ENCODE measurements around the gene CMTM4. TPM values are rescaled to one million over a fixed set of nuclear protein-coding genes. Genes with fewer than 3 reads are reported as not detected.
"Not testable (repeated sequence)": the region's sequence is repeated elsewhere in the genome, so short reads cannot be mapped to it uniquely, and the experiment has no call there.

Gene CMTM4
- total RNA-seq, 1 donor = 13.3 TPM

- DNase-seq (ENCODE audit: low read depth) = no peak
- TF ChIP-seq CTCF (IDR thresholded peaks at IDR 0.05; ENCODE audit: insufficient read depth, low read length) = no peak
- H3K4me3 ChIP-seq (ENCODE audit: low read depth, low read length) = no peak overlapping the region
Observed at GRCh38 chr16:66629856-66630255, 66.7 kb downstream of the CMTM4 start.

DNA sequence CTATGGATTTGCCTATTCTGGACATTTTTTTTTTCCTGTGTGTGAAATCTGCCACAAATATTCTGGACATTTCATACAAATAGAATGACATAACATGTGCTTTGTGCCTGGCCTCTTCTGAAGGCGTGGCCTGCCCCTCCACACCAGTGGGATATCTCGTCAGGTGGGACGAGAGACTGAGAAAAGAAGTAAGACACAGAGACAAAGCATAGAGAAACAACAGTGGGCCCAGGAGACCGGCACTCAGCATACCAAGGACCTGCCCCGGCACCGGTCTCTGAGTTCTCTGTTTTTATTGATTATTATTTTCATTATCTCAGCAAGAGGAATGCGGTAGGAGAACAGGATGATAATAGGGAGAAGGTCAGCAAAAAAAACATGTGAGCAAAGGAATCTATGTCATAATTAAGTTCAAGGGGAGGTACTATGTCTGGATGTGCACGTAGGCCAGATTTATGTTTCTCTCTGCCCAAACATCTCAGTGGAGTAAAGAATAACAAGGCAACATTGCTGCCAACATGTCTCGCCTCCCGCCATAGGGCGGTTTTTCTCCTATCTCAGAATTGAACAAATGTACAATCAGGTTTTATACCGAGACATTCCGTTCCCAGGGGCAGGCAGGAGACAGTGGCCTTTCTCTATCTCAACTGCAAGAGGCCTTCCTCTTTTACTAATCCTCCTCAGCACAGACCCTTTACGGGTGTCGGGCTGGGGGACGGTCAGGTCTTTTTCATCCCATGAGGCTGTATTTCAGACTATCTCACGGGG lies 68.7 kb downstream of the CMTM4 start:
- not testable (repeated sequence) for DNase-seq (ENCODE audit: low read depth); H3K4me3 ChIP-seq (ENCODE audit: low read depth, low read length)

DNA sequence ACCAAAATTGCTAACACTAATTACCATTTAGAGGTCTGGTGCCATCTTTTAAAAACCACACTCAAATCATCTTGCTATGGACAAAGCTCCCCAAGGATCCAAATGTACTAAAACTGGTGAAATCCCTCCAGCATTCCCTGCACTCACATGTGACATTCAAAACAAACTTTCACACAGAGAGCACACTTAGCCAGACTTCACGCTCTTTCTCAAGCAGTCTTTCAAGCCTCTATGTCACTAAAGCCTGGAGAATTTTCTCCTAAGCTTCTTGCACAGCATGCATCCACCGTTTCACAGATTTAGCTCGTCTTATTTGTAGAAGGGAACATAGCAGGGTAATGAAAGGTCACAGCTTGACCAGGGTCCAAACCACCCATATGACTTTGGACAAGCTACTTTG lies 72.8 kb downstream of the CMTM4 start:
- DNase-seq (ENCODE audit: low read depth) = no peak
- no peak overlapping the region for H3K4me3 ChIP-seq (ENCODE audit: low read depth, low read length)
- TF ChIP-seq CTCF (IDR thresholded peaks at IDR 0.05; ENCODE audit: insufficient read depth, low read length) = no peak

DNA sequence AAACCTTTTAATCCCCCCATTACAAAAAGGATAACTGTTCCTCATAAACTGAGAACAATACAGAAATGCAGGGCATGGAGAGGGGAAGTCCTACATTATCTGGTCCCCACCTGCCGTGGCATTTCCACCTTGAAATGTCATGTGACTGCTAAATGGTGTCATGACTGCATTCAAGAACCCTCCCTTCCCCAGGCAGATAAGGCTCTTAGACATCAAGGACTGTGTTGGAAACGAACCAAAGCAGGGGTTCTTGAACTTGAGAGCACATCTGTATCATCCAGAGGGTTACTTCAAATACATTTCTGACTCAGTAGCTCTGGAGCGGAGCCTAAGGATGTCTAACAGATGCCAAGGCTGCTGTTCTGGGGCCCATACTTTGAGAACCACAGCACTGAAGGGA lies 73.7 kb downstream of the CMTM4 start:
- H3K4me3 ChIP-seq (ENCODE audit: low read depth, low read length) = no peak overlapping the region
- DNase-seq (ENCODE audit: low read depth) = peak; percentile 26
- no peak for TF ChIP-seq CTCF (IDR thresholded peaks at IDR 0.05; ENCODE audit: insufficient read depth, low read length)

DNA sequence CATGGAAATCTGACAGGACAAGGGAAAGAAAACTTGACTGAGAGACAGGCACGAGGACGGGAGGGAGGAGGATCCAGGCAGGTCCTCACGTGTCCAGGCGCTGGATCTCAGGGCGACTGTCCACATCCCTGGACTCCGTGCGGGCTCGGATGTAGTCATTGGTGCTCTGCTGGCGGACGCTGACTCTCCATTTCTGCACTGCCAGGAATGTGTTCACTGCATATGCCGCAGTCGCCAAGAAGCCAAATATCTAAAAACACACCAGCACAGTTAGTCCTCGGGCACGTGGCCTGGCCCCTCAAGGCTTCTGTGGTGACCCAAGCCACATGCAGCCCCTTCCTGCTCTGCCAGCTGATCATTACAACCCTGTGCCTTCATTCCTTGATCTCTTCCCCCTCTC lies 74.6 kb downstream of the CMTM4 start:
- DNase-seq (ENCODE audit: low read depth) = no peak
- TF ChIP-seq CTCF (IDR thresholded peaks at IDR 0.05; ENCODE audit: insufficient read depth, low read length) = no peak
- H3K4me3 ChIP-seq (ENCODE audit: low read depth, low read length) = no peak overlapping the region

GRCh38 chr16:66620429-66620795 lies 76.1 kb downstream of the CMTM4 start:
- H3K4me3 ChIP-seq (ENCODE audit: low read depth, low read length) = no peak overlapping the region
- no peak for DNase-seq (ENCODE audit: low read depth)
- TF ChIP-seq CTCF (IDR thresholded peaks at IDR 0.05; ENCODE audit: insufficient read depth, low read length) = no peak

DNA sequence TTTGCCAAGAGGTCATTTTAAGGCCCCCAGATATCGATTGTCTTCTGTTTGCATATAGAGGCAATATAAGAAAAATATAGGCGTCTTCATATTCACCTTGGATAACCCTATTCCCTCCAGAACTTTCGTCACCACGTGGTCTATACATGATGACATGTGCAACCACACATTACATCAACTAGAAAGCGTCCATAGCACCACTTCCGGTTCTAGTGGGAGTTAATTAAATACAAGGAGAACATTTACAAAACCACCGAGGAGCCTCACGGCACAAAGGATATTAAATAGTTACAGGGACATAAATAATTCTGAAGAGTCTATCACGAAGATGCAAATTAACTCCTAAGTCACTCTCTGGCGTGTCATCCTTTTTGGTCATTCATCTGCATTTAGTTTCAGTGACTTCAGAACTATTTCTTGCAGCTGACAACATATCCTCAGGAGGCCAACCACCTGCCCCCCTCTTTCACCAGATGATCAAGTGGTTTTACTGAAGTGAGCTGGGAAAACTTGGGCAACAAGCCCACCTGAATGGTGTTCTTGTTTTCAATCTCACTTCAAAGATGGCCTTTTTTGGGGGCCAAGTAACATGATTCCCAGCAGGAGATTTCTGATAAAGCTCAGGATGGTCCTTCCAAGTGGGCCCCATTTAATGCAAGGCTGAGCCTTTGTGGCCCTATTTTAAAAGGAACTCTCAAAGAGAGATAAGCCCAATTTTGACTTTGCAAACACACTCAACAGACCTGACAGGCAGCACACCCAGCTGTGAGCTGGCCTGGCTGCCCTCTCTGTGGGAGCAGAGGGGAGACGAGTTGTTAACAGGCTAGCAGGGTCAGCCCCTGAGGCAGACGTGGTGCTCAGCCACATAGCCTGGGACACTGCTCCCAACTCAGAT lies 76.8 kb downstream of the CMTM4 start:
- no peak overlapping the region for H3K4me3 ChIP-seq (ENCODE audit: low read depth, low read length)
- no peak for TF ChIP-seq CTCF (IDR thresholded peaks at IDR 0.05; ENCODE audit: insufficient read depth, low read length)
- DNase-seq (ENCODE audit: low read depth) = peak; percentile 20
